Keratinocyte (primary cell): Measurements from ENCODE around the gene CACNA1B. TPM values are rescaled to one million over a fixed set of nuclear protein-coding genes. Genes with fewer than 3 reads are reported as not detected.

Experiments
- DNase-seq: peaks from one replicate; pipeline ENCODE4 v3.0.0-alpha.2; 2011; ENCODE audit warnings: low read depth, missing footprints, low spot score
- FAIRE-seq: peaks from 2 replicates; lab custom pipeline; 2011; peaks lifted over from hg19 to GRCh38; lab: Jason Lieb, UNC
- H2AFZ ChIP-seq: 2 replicates; pipeline ENCODE4 v1.6.0; 2012; ENCODE audit warnings: low read length, control low read depth, inconsistent platforms; ENCODE audit not compliant: control insufficient read depth
- H3K27ac ChIP-seq: 2 replicates; pipeline ENCODE4 v1.5.1; 2011; ENCODE audit warnings: low read length; ENCODE audit not compliant: control insufficient read depth, insufficient read depth
- H3K27me3 ChIP-seq: 3 replicates; pipeline ENCODE4 v1.6.0; 2011; ENCODE audit warnings: low read length; ENCODE audit not compliant: control insufficient read depth, insufficient read depth; ENCODE audit errors: extremely low read depth
- H3K36me3 ChIP-seq, 2 experiments: 2 replicates in 1 of 2; 3 replicates in 1 of 2; pipeline ENCODE4 v1.5.1; 2011; ENCODE audit warnings: low read length in 2 of 2, mild to moderate bottlenecking in 1 of 2; ENCODE audit not compliant: control insufficient read depth in 2 of 2, insufficient read depth in 2 of 2; ENCODE audit errors: extremely low read depth in 1 of 2
- H3K4me1 ChIP-seq: 3 replicates; pipeline ENCODE4 v1.5.1; 2011; ENCODE audit warnings: low read length; ENCODE audit not compliant: control insufficient read depth, insufficient read depth; ENCODE audit errors: extremely low read depth
- H3K4me2 ChIP-seq: 3 replicates; pipeline ENCODE4 v1.6.0; 2011; ENCODE audit warnings: low read depth, low read length; ENCODE audit not compliant: control insufficient read depth, insufficient read depth; ENCODE audit errors: extremely low read depth
- H3K4me3 ChIP-seq, 3 experiments: fragments of 200-600 bp in 1 of 3; sonication (generic) in 1 of 3; 2 replicates in 2 of 3; 3 replicates in 1 of 3; pipeline ENCODE4 v1.5.1; 2011 to 2016; ENCODE audit warnings: low read length in 3 of 3, mild to moderate bottlenecking in 3 of 3, control low read depth in 2 of 3, inconsistent platforms in 1 of 3, low read depth in 1 of 3, mixed read lengths in 1 of 3, mixed run types in 1 of 3, moderate library complexity in 1 of 3; ENCODE audit not compliant: control insufficient read depth in 2 of 3, insufficient read depth in 2 of 3; ENCODE audit errors: extremely low read depth in 1 of 3
- H3K79me2 ChIP-seq: 2 replicates; pipeline ENCODE4 v1.6.0; 2012; ENCODE audit warnings: low read length; ENCODE audit not compliant: control insufficient read depth, insufficient read depth
- H3K9ac ChIP-seq: 3 replicates; pipeline ENCODE4 v1.6.0; 2011; ENCODE audit warnings: low read length; ENCODE audit not compliant: control insufficient read depth, insufficient read depth; ENCODE audit errors: extremely low read depth
- H3K9me1 ChIP-seq: 3 replicates; pipeline ENCODE4 v1.6.0; 2011; ENCODE audit warnings: low read length; ENCODE audit not compliant: control insufficient read depth, insufficient read depth; ENCODE audit errors: extremely low read depth
- H3K9me3 ChIP-seq: 2 replicates; pipeline ENCODE4 v1.5.1; 2012; ENCODE audit warnings: low read depth, low read length; ENCODE audit not compliant: control insufficient read depth
- H4K20me1 ChIP-seq: 3 replicates; pipeline ENCODE4 v1.6.0; 2011; ENCODE audit warnings: low read length; ENCODE audit not compliant: control insufficient read depth, insufficient read depth; ENCODE audit errors: extremely low read depth
- CTCF ChIP-seq, 3 experiments: IDR thresholded peaks in 1 of 3; conservative IDR thresholded peaks in 1 of 3; optimal IDR thresholded peaks in 1 of 3; 2 replicates in 2 of 3; 3 replicates in 1 of 3; pipeline versions ENCODE3 to v1.5.1; 2011; ENCODE audit warnings: low read length in 3 of 3, mild to moderate bottlenecking in 3 of 3, moderate library complexity in 2 of 3, control low read depth in 1 of 3, inconsistent platforms in 1 of 3; ENCODE audit not compliant: insufficient read depth in 2 of 3; ENCODE audit errors: extremely low read depth in 1 of 3
- EZH2 ChIP-seq: IDR thresholded peaks from one replicate; pipeline ENCODE4 v1.6.1; 2012; ENCODE audit warnings: inconsistent platforms, mild to moderate bottlenecking, low read length, moderate library complexity
- dilution Hi-C: fragments of 300-500 bp; cut with MboI; formaldehyde crosslinking; loops from one replicate; pipeline ENCODE4 v1.7.0; 2020; ENCODE audit warnings: low sequenced_read_pairs; ENCODE audit not compliant: extremely low pct_ligation_motif_present
- polyA plus RNA-seq, 5 experiments: library from polyadenylated mRNA; depleted of rRNA in 3 of 5; stranded (reverse) in 3 of 5; stranded (forward) in 1 of 5; unstranded in 1 of 5; fragments of >200 nt; gene quantifications; 1 replicate in 1 of 5; 2 replicates in 3 of 5; 3 replicates in 1 of 5; pipeline versions ENCODE4 v1.2.1 to v1.2.3, GENCODE V29; 2011 to 2012; ENCODE audit warnings: missing spikeins in 2 of 5, low read depth in 1 of 5, low replicate concordance in 1 of 5

CACNA1B gene
- polyA plus RNA-seq, 1 donor (not counting 4 experiments of a cell fraction or from before 2014, with no cell fraction given) = 0.01 TPM

- H3K27me3 ChIP-seq = no peaks in the 10 kb centered on the region
- no peak overlapping the region for H2AFZ ChIP-seq
- dilution Hi-C loops = no loop called here
- no peak overlapping the region for H3K27ac ChIP-seq
- no peaks in the 10 kb centered on the region for H3K4me1 ChIP-seq
- no peaks in the 10 kb centered on the region for H3K9me1 ChIP-seq
- H3K9me3 ChIP-seq = no peaks in the 10 kb centered on the region
- FAIRE-seq (no peak), DNase-seq (no peak)
- no peak overlapping the region for H3K9ac ChIP-seq
- no peaks in the 10 kb centered on the region for H4K20me1 ChIP-seq
- TF ChIP-seq CTCF (optimal IDR thresholded peaks at IDR 0.05 in 1 of 3, IDR thresholded peaks at IDR 0.05 in 1 of 3, conservative IDR thresholded peaks at IDR 0.05 in 1 of 3; ENCODE audit: extremely low read depth in 1 of 3, insufficient read depth in 2 of 3, low read length in 3 of 3) (no peak), EZH2 (no peak)
- H3K4me3 ChIP-seq = no peak overlapping the region
- no peaks in the 10 kb centered on the region for H3K79me2 ChIP-seq
- H3K36me3 ChIP-seq = no peaks in the 10 kb centered on the region
- H3K4me2 ChIP-seq = no peak overlapping the region
These were observed 196.2 kb downstream of the CACNA1B start for GRCh38 chr9:138073808-138074207.

GRCh38 chr9:138074516-138074915, 196.9 kb downstream of the CACNA1B start:
- DNase-seq = no peak
- H3K4me3 ChIP-seq = no peak overlapping the region
- H4K20me1 ChIP-seq = no peaks in the 10 kb centered on the region
- H3K9me3 ChIP-seq = no peaks in the 10 kb centered on the region
- FAIRE-seq = no peak
- TF ChIP-seq EZH2 (no peak), CTCF (optimal IDR thresholded peaks at IDR 0.05 in 1 of 3, IDR thresholded peaks at IDR 0.05 in 1 of 3, conservative IDR thresholded peaks at IDR 0.05 in 1 of 3; ENCODE audit: extremely low read depth in 1 of 3, insufficient read depth in 2 of 3, low read length in 3 of 3) (no peak)
- H3K4me2 ChIP-seq = no peak overlapping the region
- dilution Hi-C loops = no loop called here
- no peak overlapping the region for H3K27ac ChIP-seq
- no peak overlapping the region for H3K9ac ChIP-seq
- no peak overlapping the region for H2AFZ ChIP-seq
- no peaks in the 10 kb centered on the region for H3K27me3 ChIP-seq
- no peaks in the 10 kb centered on the region for H3K4me1 ChIP-seq
- H3K79me2 ChIP-seq = no peaks in the 10 kb centered on the region
- no peaks in the 10 kb centered on the region for H3K9me1 ChIP-seq
- H3K36me3 ChIP-seq = no peaks in the 10 kb centered on the region
